ENCODE results near the gene MYT1.

The MYT1 gene

GRCh38 chr20:64236137-64237088 is 72.2 kb downstream of the MYT1 start:
- no peak for DNase-seq

GRCh38 chr20:64237316-64237715 is 73.1 kb downstream of the MYT1 start:
- no peak for DNase-seq

- no peak for DNase-seq
These were observed 74.0 kb downstream of the MYT1 start for GRCh38 chr20:64238115-64238825.

GRCh38 chr20:64238851-64239387 is 74.7 kb downstream of the MYT1 start:
- no peak for DNase-seq

GRCh38 chr20:64239449-64240242 is 75.4 kb downstream of the MYT1 start:
- DNase-seq: no peak

GRCh38 chr20:64240243-64241015 is 76.2 kb downstream of the MYT1 start:
- DNase-seq: no peak

GRCh38 chr20:64241061-64241460 is 76.8 kb downstream of the MYT1 start:
- DNase-seq: no peak

- DNase-seq: no peak
These were observed 77.9 kb downstream of the MYT1 start for GRCh38 chr20:64242003-64242796.

- DNase-seq: no peak
These were observed 78.7 kb downstream of the MYT1 start for GRCh38 chr20:64242797-64243475.

GRCh38 chr20:64244281-64244805 is 80.1 kb downstream of the MYT1 start:
- no peak for DNase-seq

GRCh38 chr20:64244870-64245603 is 80.8 kb downstream of the MYT1 start:
- no peak for DNase-seq

GRCh38 chr20:64245746-64246595 is 81.7 kb downstream of the MYT1 start:
- DNase-seq: no peak

- no peak for DNase-seq
These were observed 82.5 kb downstream of the MYT1 start for GRCh38 chr20:64246616-64247306.

GRCh38 chr20:64247307-64247618 is 83.0 kb downstream of the MYT1 start:
- DNase-seq: no peak

- no peak for DNase-seq
These were observed 84.0 kb downstream of the MYT1 start for GRCh38 chr20:64247970-64248841.

GRCh38 chr20:64250027-64250426 is 85.8 kb downstream of the MYT1 start:
- DNase-seq: no peak

GRCh38 chr20:64253000-64253383 is 88.7 kb downstream of the MYT1 start:
- no peak for DNase-seq
